GM19397 (cell line): ENCODE measurements around the gene PRSS36.
"Not testable (repeated sequence)": the region's sequence is repeated elsewhere in the genome, so short reads cannot be mapped to it uniquely, and the experiment has no call there.

Source experiments
- ATAC-seq: cut with Tn5 transposase; IDR thresholded peaks from one replicate; pipeline ENCODE4 v1.9.1; 2021; ENCODE audit warnings: mild to moderate bottlenecking, moderate library complexity; ENCODE audit not compliant: unreplicated experiment

The PRSS36 gene

GRCh38 chr16:31184888-31185287, 35.0 kb upstream of the PRSS36 start:
- no peak for ATAC-seq

DNA sequence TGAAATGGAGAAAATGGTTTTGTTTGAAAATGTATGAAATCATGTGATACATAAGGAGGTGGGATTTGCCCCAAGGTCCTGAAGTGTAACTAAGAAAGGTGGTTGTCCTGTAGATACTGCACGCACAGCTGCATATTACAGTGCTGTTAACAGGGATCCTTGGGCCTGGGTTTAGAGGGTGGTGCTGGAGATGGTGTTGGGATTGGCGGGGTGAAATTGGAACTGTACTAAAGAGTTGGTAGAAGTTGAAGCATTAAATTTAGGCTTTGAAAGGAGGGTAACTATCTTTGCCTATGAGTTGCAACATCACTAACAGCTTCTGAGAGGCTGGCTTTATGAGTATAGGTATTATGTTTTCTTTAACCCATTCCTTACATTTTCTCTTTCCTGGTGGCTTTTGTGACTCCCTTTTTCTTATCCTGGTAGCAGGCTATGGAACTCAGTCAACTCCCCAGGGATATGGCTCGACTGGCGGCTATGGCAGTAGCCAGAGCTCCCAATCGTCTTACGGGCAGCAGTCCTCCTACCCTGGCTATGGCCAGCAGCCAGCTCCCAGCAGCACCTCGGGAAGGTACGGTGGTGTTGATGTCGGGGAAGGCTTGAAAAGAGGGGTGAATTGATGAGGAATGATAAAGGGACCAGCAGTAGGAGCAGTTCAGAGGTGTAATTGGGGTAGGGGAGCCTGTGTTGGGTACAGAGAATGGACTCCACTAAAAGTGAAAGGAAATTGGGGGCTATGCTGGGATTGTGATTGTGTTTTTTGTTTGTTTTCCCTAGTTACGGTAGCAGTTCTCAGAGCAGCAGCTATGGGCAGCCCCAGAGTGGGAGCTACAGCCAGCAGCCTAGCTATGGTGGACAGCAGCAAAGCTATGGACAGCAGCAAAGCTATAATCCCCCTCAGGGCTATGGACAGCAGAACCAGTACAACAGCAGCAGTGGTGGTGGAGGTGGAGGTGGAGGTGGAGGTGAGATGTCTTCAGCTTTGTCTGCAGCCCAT, 33.9 kb upstream of the PRSS36 start:
- no peak for ATAC-seq

- ATAC-seq: no peak
Observed at GRCh38 chr16:31182391-31182790, 32.5 kb upstream of the PRSS36 start.

- ATAC-seq: no peak
Observed at GRCh38 chr16:31181102-31181830, 31.4 kb upstream of the PRSS36 start.

- peak; percentile 58 for ATAC-seq
Observed at GRCh38 chr16:31179747-31180459, 30.0 kb upstream of the PRSS36 start, which contains the start of gene FUS. Gene FUS, plus strand, starts transcription at chr16:31180139. Its CDS starts 76 bp downstream, at chr16:31180215.

- no peak for ATAC-seq
Observed at GRCh38 chr16:31179219-31179746, 29.4 kb upstream of the PRSS36 start.

DNA sequence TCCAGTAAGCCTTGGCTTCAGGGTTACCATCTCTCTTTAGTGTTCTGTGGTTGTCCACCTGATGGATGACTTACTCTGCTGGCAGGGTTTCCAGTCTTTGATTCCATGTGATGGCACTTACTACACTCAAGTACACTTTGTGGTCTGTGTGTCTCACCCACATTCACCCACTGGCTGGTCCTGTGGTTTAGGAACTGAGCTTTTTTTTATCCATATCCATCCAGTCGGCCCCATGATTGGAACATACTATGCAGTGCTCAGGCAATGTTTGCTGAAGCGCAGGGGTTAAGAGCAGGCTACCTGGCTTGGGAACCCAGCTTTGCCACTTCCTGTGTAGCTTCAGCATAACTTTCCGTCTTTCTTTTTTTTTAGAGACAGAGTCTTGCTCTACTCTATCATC, 27.3 kb upstream of the PRSS36 start:
- ATAC-seq: no peak

GRCh38 chr16:31170048-31170447, 20.2 kb upstream of the PRSS36 start:
- ATAC-seq: not testable (repeated sequence)

DNA sequence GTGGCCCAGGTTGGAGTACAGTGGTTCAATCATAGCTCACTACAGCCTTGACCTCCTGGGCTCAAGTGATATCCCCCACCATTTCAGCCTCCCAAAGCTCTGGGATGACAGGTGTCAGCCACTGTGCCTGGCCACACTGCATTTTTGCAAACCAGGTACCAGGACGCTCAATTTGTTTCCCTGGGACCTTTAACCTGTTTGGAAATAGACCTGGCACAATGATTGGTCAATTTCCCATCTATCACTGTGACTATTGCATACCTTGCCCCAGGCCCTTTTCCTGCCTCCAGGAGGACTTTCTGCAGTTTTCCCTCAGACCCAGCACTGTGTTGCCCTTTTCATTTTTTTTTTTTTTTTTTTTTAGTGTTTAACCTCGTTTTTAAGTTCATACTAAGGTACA, 19.0 kb upstream of the PRSS36 start:
- no peak for ATAC-seq

- ATAC-seq: no peak
Observed at GRCh38 chr16:31167315-31167714, 17.4 kb upstream of the PRSS36 start.

GRCh38 chr16:31157136-31157535, 7.3 kb upstream of the PRSS36 start:
- ATAC-seq: no peak

DNA sequence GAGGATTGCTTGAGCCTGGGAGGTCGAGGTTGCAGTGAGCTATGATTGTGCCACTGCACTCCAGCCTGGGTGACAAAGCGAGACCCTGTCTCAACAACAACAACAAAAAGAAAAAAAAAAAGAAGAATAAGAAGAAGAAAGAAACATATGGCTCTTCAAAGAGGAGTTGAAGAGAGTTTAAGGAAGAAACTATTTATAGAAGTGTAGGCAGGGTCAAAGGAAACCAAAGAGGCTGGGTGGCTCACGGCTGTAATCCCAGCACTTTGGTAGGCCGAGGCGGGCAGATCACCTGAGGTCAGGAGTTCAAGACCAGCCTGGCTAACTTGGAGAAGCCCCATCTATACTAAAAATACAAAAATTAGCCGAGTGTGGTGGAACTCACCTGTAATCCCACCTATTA, 1.1 kb upstream of the PRSS36 start:
- not testable (repeated sequence) for ATAC-seq

DNA sequence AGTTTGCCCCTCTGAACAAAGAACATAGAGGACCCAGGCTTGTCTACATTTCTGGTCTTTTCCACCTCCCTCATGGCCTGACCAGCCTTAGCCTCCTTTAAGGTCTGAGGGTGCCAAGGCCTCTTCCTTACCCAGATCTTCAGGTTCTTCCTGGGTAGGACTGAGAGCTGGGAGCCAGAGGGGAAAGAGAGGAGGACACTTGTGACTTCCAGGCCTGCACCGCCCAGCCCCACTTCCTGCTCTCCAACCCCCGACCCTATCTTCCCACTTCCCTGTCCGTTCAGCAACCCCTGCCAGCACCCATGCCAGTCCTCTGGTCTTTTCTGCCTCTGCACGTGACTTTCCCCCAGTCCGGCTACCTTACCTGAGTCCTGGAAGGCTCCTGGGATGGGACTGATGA, 534 bp downstream of the PRSS36 start:
- ATAC-seq: no peak

GRCh38 chr16:31148896-31149295, 970 bp downstream of the PRSS36 start:
- ATAC-seq: no peak

DNA sequence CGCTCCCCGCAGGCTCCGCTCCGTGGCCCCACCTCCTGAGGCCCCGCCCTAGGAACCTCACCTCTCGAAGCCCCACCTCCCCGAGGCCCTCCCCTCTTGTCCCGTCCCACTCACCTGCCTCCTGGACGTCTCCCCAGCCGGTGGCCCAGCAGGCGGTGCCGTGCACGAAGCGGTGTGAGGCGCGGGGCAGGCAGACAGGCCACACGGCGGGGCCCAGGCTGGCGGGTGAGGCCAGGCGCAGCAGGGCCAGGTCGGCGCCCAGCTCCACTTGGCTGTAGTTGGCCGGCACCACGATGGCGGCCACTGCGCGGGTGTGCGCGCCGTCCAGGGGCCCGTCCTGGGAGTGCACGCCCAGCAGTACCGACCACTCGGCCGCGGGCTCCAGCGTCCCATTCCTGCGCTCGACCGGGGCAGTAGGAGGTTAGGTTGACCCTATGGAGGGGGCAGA, 1.6 kb downstream of the PRSS36 start:
- no peak for ATAC-seq

DNA sequence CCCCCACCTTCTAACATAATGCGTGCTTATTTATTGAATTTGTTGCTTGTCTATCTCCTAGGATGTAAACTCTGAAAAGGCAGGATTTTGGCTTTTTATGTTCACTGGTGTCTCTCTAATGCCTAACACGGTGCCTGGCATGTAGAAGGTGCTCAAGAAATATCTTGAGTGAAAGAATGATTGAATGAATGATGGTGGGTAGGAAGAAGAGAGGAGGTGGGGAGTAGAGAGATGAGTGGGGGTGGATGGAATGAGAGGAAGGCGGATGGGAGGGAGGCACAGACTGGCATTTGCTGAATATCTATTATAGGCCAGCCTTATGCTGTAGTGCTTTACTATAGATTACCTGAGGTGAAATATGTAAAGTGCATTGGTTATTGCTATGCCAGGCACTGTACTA, 2.3 kb downstream of the PRSS36 start:
- ATAC-seq: no peak

GRCh38 chr16:31145398-31145990, 4.4 kb downstream of the PRSS36 start:
- ATAC-seq: no peak

GRCh38 chr16:31144418-31144817, 5.4 kb downstream of the PRSS36 start:
- ATAC-seq: not testable (repeated sequence)

GRCh38 chr16:31143694-31144148, 6.1 kb downstream of the PRSS36 start:
- ATAC-seq: no peak

DNA sequence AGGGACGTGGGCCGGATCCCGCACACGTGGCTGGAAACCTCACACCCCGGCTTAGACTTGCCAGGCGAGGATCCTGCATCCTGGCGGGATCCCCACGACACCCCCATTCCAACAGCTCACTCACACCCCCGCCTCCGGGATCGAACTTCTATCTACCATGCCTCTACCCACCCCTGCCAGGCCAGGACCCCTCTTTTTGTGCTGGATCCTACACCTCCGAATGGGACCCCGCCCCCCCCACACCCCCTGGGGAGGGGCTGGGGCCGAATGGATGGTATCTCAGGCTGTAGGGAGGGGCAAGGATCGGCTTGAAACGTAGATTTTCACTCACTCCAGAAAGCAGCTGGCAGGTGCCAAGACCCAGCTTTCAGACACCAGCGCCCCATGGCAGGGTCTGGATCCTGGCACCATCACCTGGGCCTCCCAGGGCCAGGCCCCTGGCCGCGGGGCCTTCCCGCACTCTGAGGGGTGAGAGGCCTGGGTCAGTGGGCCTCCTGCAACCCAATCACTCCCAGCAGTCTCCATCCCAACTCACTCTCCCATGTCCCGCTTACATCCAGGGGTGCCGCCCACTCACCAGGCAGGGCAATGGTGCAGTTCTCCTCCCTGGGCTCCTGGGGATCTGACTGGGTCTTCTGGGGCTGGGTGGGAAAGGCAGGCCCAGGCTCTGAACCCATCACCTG, 6.7 kb downstream of the PRSS36 start:
- no peak for ATAC-seq
